HG03045 (cell line): ENCODE results near the gene TOP2B.

ENCODE experiments used
- ATAC-seq: cut with Tn5 transposase; IDR thresholded peaks from one replicate; pipeline ENCODE4 v1.9.1; 2021; ENCODE audit warnings: mild to moderate bottlenecking, moderate library complexity; ENCODE audit not compliant: unreplicated experiment

Gene TOP2B

GRCh38 chr3:25564075-25564474 lies 100.6 kb downstream of the TOP2B start:
- ATAC-seq = no peak

DNA sequence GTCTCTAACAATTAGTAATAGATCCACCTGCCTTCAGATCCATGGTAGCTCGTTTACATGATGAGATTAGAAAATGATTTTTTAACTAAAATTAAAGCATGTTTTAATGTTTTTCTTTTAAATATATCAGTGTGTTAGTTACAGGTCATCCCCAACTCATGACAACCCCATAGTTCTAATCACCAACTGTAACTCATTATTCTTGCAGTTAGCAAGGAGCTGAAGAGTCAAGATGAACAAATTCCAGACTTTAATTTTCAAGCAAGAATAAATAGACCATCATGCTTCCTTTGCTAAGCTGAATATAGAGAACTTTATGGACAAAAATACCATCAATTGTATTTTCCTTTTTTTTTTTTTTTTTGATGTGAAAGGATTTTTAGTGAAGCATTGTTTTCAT lies 101.1 kb downstream of the TOP2B start:
- no peak for ATAC-seq

DNA sequence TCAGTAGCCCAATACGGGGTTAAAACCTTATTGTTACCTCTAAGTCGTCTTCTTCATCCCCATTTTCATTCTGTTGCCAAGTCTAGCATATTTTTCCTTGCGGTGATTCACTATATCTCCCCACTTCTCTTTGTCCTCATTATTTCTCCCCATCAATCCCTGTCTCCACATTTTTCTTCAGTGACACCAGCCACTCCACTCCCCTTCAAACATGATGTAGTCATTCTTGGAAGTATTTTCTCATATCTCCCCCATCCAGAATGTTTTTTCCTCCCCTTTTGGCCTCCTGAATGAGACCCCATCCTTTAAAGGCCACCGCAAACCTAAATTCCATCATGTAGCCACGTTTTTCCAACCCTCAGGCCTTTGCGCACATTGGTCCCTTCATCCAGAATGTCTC lies 105.9 kb downstream of the TOP2B start:
- no peak for ATAC-seq

DNA sequence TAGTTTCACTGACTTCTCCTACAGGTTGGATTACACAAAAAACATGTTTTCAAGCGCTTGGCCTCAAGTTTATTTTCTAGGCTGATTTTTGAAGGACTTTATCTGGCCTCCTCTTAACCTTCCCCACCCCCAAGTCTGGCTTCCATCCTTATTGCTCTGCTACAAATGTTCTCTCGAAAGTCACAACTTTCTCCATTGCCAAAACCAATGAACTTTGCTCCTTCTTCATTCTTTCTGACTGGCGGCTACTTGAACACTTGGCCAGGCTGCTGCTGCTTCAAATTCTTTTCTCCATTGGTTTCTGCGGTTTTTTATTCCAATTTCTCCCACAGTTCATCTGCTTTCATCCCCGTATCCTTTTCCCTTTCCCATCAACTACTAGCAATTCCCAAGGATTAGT lies 106.6 kb downstream of the TOP2B start:
- ATAC-seq = no peak

GRCh38 chr3:25557694-25558093 lies 107.0 kb downstream of the TOP2B start:
- no peak for ATAC-seq

- no peak for ATAC-seq
Observed at GRCh38 chr3:25556447-25556846, 108.3 kb downstream of the TOP2B start.

GRCh38 chr3:25555695-25556437 lies 108.8 kb downstream of the TOP2B start:
- no peak for ATAC-seq

GRCh38 chr3:25554376-25554775 lies 110.3 kb downstream of the TOP2B start:
- ATAC-seq = no peak

- no peak for ATAC-seq
Observed at GRCh38 chr3:25552251-25552650, 112.5 kb downstream of the TOP2B start.

DNA sequence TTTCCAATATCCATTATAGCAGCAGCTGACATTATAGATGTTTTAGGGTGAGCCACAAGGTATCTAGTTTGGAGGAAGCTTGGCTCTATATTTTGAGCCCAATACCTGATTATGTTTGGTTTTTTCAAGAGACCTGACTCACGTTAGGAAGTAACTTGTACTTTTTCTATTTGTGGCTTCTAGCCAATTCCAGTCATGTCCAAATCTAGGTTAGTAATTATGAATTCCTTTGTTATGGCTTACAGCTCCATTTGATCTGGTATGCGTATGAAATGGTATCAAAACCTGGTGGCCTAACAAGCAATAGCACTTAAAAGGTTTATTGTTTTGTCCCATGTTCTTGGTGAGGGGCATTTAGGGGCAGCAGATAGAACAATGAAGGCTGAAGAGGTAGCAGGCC lies 115.9 kb downstream of the TOP2B start:
- ATAC-seq = no peak

GRCh38 chr3:25547943-25548674 lies 116.6 kb downstream of the TOP2B start:
- no peak for ATAC-seq
